K562 (cell line): Measurements from ENCODE around the gene TINAGL1. TPM values are rescaled to one million over a fixed set of nuclear protein-coding genes. Genes with fewer than 3 reads are reported as not detected.

Experiments used
- ATAC-seq: fragments of 200-7000 bp; cut with Tn5 transposase; 3 replicates; pipeline ENCODE4 v1.9.1; 2020; ENCODE audit warnings: moderate library complexity
- BruUV-seq: library from RNA; stranded (reverse); fragments of 400-500 nt; replicated peaks from 2 replicates; lab custom pipeline; 2021; lab: Mats Ljungman, UMichigan
- CTCF ChIA-PET: fragments of 300-600 bp; formaldehyde crosslinking; extraction: SDS; loops from one replicate; lab custom pipeline; 2021; ENCODE audit warnings: low intra/inter-chr PET ratio; lab: Yijun Ruan, JAX
- POLR2A ChIA-PET: fragments of 300-600, 350-650 bp; sonication (Branson Sonifier 250); formaldehyde crosslinking; extraction: SDS; loops from one replicate; lab custom pipeline; 2021; ENCODE audit warnings: antibody characterized with exemption, inconsistent platforms; lab: Yijun Ruan, JAX
- DNase-seq, 4 experiments: peaks; one replicate each; pipeline versions ENCODE4 v3.0.0 to v3.0.0-alpha.2; 2011 to 2018; ENCODE audit warnings: low spot score in 3 of 4, mixed read lengths in 3 of 4; ENCODE audit errors: extremely low read depth in 1 of 4
- FAIRE-seq: peaks from 2 replicates; lab custom pipeline; 2011; peaks lifted over from hg19 to GRCh38; lab: Jason Lieb, UNC
- H2AFZ ChIP-seq: 2 replicates; pipeline ENCODE4 v1.6.0; 2011; ENCODE audit warnings: low read depth, low read length, control low read depth, inconsistent platforms
- H3K27ac ChIP-seq: fragments of 200-600 bp; 3 replicates; pipeline ENCODE4 v1.8.0; 2011; ENCODE audit warnings: low read depth, mild to moderate bottlenecking, control low read depth, inconsistent platforms, low read length, moderate library complexity, mixed read lengths; ENCODE audit errors: extremely low read depth
- H3K27me3 ChIP-seq, 2 experiments: fragments of 300-600 bp in 1 of 2; 2 replicates in 1 of 2; 3 replicates in 1 of 2; pipeline versions ENCODE4 v1.6.0 to v1.8.0; 2011; ENCODE audit warnings: inconsistent platforms in 2 of 2, low read length in 2 of 2, mild to moderate bottlenecking in 1 of 2, mixed read lengths in 1 of 2, moderate library complexity in 1 of 2; ENCODE audit not compliant: control insufficient read depth in 2 of 2, insufficient read depth in 2 of 2
- H3K36me3 ChIP-seq: fragments of 300-600 bp; 3 replicates; pipeline ENCODE4 v1.8.0; 2011; ENCODE audit warnings: mild to moderate bottlenecking, low read length, inconsistent platforms; ENCODE audit not compliant: control insufficient read depth, insufficient read depth
- H3K4me1 ChIP-seq, 2 experiments: fragments of 200-600 bp in 1 of 2; replicated peaks in 1 of 2; 2 replicates in 1 of 2; 3 replicates in 1 of 2; pipeline versions ENCODE4 v1.5.1 to v1.8.0; 2011; ENCODE audit warnings: inconsistent platforms in 2 of 2, low read length in 2 of 2, mild to moderate bottlenecking in 1 of 2, mixed read lengths in 1 of 2, moderate library complexity in 1 of 2; ENCODE audit not compliant: control insufficient read depth in 2 of 2, insufficient read depth in 2 of 2
- H3K4me2 ChIP-seq: 2 replicates; pipeline ENCODE4 v1.6.1; 2011; ENCODE audit warnings: low read length, control low read depth, inconsistent platforms, mixed read lengths; ENCODE audit not compliant: insufficient read depth
- H3K4me3 ChIP-seq: fragments of 200-600 bp; sonication (generic), shearing (Covaris generic); 2 replicates; pipeline ENCODE4 v1.5.1; 2016; ENCODE audit warnings: control low read depth, inconsistent platforms
- H3K79me2 ChIP-seq: fragments of 200-600 bp; 3 replicates; pipeline ENCODE4 v1.8.0; 2011; ENCODE audit warnings: low read length, inconsistent platforms; ENCODE audit not compliant: control insufficient read depth, insufficient read depth
- H3K9ac ChIP-seq, 2 experiments: 2 replicates each; pipeline versions ENCODE4 v1.6.0 to v1.6.1; 2011; ENCODE audit warnings: low read depth in 2 of 2, low read length in 2 of 2, control low read depth in 1 of 2, inconsistent platforms in 1 of 2, mild to moderate bottlenecking in 1 of 2, mixed read lengths in 1 of 2; ENCODE audit not compliant: insufficient read depth in 1 of 2
- H3K9me1 ChIP-seq: one replicate; pipeline ENCODE4 v1.6.0; 2011; ENCODE audit warnings: inconsistent platforms, mild to moderate bottlenecking, low read length, moderate library complexity; ENCODE audit not compliant: control insufficient read depth, insufficient read depth
- H3K9me3 ChIP-seq: replicated peaks from 2 replicates; pipeline ENCODE4 v1.5.1; 2011; ENCODE audit warnings: low read depth, low read length, inconsistent platforms; ENCODE audit not compliant: control insufficient read depth, insufficient read depth
- H4K20me1 ChIP-seq: replicated peaks from 2 replicates; pipeline ENCODE4 v1.6.1; 2011; ENCODE audit warnings: low read length, inconsistent platforms, mixed read lengths; ENCODE audit not compliant: control insufficient read depth, insufficient read depth
- MTA3 ChIP-seq: fragments of 450-650 bp; formaldehyde crosslinking; IDR thresholded peaks from 2 replicates; pipeline ENCODE4 v1.6.1; 2017; ENCODE audit warnings: mild to moderate bottlenecking, borderline replicate concordance
- ZNF699 ChIP-seq: fragments of 250-450 bp; sonication (Bioruptor Pico); IDR thresholded peaks from 2 replicates; pipeline ENCODE4 v1.8.0; 2021; ENCODE audit warnings: mild to moderate bottlenecking, moderate library complexity; ENCODE audit not compliant: insufficient replicate concordance
- WGBS: fragments of 100-300 bp; shearing (Covaris generic); methylation state at CpG from one replicate; pipeline ENCODE4 v1.1.6; 2016; ENCODE audit warnings: low coverage, mixed read lengths; ENCODE audit not compliant: insufficient coverage; ENCODE audit errors: missing lambda C conversion rate; 5-methylcytosine and 5-hydroxymethylcytosine counted together
- in situ Hi-C: fragments of 300-500 bp; cut with MboI; formaldehyde crosslinking; loops from 4 replicates; pipeline ENCODE4 v1.15.0; 2018; ENCODE audit warnings: inconsistent platforms, mixed read lengths
- intact Hi-C: fragments of 100-400 bp; cut with micrococcal nuclease; formaldehyde crosslinking; loops from 2 replicates; pipeline ENCODE4 v1.14.2; 2022
- polyA plus RNA-seq, 8 experiments: library from polyadenylated mRNA; depleted of rRNA in 4 of 8; stranded (reverse) in 5 of 8; unstranded in 3 of 8; fragments of >200 nt; fragmentation: Nextera tagmentation in 2 of 8; fragmentation: Illumina TruSeq in 1 of 8; extraction: Ambion mirVana in 2 of 8; extraction: Trizol in 1 of 8; gene quantifications; 2 replicates each; pipeline versions ENCODE4 v1.2.1 to v1.2.3, GENCODE V29; 2011 to 2014; ENCODE audit warnings: inconsistent platforms in 1 of 8, missing spikeins in 1 of 8
- total RNA-seq, 7 experiments: library from RNA; depleted of rRNA in 6 of 7; stranded (reverse); fragments of >200 nt in 6 of 7; fragmentation: Illumina TruSeq in 2 of 7; extraction: Trizol in 2 of 7; gene quantifications; 2 replicates each; pipeline versions ENCODE4 v1.2.1 to v1.2.3, GENCODE V29; 2011 to 2021; ENCODE audit warnings: low replicate concordance in 1 of 7
- TF ChIP-seq, protein P1 (sequence below): fragments of 200-800 bp; sonication (Bioruptor generic); IDR thresholded peaks from 2 replicates; pipeline ENCODE4 v1.6.1; 2017; ENCODE audit warnings: missing genetic modification characterization, missing compliant biosample characterization

The TINAGL1 gene
- total and polyA plus RNA-seq, 9 of the 15 experiments (the other 6 are each of a cell fraction or from before 2014, with no cell fraction given), result 0.04 to 1.2 (median 0.07) TPM; not detected in 4

DNA sequence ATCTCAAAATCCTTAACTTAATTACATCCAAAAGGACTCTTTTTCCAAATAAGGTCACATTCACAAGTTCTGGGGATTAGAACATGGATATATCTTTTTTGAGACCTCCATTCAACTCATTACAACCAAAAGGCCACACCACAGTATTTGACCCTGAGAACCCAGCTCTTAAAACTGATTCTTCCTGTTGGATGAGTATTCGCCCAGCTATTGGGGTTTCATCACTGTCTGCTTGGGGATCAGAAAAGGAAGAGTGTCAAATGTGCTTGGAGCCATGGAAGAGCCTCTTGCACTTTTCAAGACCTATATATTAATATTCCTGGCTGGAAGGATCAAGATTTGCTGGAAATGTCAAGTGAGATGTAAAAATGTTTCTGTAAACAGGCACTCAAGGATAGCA, 5.4 kb upstream of the TINAGL1 start:
- no peaks in the 10 kb centered on the region for H3K36me3 ChIP-seq
- H3K27ac ChIP-seq, result no peak overlapping the region
- no peaks in the 10 kb centered on the region for H3K79me2 ChIP-seq
- no peak overlapping the region for H2AFZ ChIP-seq
- ATAC-seq (no peak), DNase-seq (no peak), FAIRE-seq (no peak)
- intact Hi-C loops, result no loop called here
- no peak overlapping the region for H3K4me2 ChIP-seq
- WGBS, result 10% methylated on average over 1 of the region's 1 CpG
- no peak overlapping the region for H3K9ac ChIP-seq
- H3K27me3 ChIP-seq, result peaks cover 23 to 70% of the 10 kb centered on the region in 2 experiments
- no TSS peak for BruUV-seq
- no peak for TF ChIP-seq MTA3
- TF ChIP-seq, protein P1, sequence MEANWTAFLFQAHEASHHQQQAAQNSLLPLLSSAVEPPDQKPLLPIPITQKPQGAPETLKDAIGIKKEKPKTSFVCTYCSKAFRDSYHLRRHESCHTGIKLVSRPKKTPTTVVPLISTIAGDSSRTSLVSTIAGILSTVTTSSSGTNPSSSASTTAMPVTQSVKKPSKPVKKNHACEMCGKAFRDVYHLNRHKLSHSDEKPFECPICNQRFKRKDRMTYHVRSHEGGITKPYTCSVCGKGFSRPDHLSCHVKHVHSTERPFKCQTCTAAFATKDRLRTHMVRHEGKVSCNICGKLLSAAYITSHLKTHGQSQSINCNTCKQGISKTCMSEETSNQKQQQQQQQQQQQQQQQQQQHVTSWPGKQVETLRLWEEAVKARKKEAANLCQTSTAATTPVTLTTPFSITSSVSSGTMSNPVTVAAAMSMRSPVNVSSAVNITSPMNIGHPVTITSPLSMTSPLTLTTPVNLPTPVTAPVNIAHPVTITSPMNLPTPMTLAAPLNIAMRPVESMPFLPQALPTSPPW, result no peak
- no peak for TF ChIP-seq ZNF699 (CRISPR knock-in tag)
- H3K9me1 ChIP-seq, result peaks cover 3% of the 10 kb centered on the region
- peaks cover 42% of the 10 kb centered on the region for H4K20me1 ChIP-seq
- in situ Hi-C loops, result loop anchor here (25.0 kb wide), 1 partner anchor 384 kb away; no protein-coding TSS in a partner anchor
- ChIA-PET POLR2A (interaction anchor here (1.0 to 1.1 kb wide), 2 partner anchors 18 to 22 kb away, joined by 3 read pairs; no protein-coding TSS in a partner anchor), CTCF (no interaction called here)
- no peak overlapping the region for H3K4me3 ChIP-seq
- H3K4me1 ChIP-seq, result peaks cover 14 to 21% of the 10 kb centered on the region in 2 experiments
- H3K9me3 ChIP-seq, result no peaks in the 10 kb centered on the region
